ENCODE data around the gene DUSP8.

Gene DUSP8

DNA sequence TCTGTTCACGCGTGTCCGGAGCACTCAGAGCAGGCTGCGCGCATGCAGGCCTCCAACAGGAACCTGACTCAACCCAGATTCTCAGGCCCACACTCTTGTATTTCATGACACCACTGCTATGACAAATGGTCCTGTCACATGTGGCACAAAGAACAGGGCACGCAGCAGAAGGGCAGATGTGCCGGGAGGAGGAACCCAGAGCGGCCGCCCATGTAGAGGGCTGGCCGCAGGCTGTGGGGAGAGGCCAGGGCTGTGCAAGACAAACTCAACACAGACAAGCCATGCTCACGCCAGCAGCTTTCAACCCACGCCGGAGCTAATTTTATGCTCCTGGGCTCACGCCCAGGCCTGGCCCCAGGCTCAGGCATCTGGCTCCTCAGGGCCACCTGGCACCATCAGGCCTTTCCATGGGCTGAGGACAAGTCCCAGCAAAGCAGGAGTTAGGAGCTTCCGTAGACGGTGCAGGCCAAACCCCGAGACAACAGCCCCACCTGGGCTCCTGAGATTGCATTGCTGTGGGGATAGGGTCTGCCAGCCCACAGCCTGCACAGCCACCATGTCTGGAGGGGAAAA lies 40.0 kb downstream of the DUSP8 start:
- no peak for TF ChIP-seq POLR2AphosphoS5 (IDR thresholded peaks at IDR 0.05; ENCODE audit: low read depth, low read length)
- DNase-seq (ENCODE audit: insufficient read length) (no peak), FAIRE-seq (no peak)

DNA sequence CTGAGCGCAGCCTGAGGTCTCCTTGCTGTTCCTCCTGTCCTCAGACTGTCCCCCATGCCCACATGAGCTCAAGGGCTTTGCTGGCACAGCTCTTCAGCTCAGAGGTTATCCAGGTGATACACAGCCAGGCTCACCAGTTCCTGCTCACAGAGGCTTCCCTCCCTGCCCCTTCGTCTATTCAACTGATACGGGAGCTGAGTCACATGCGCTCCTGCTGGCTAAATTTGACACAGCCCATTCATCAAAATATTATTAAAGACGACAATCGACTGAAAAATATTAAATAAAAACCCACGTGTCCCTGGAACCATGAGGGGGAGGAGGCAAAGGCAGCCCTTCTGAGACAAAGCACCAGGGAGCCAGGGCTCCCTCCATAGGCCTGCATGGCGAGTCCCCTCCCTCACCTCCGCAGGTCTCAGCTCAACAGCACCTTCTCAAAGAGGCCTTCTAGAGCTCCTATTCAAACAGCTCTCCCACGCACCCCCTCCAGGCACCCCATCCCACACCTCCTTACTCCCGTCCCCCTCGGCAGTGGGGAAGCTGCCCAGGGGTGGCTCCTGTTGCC lies 40.5 kb downstream of the DUSP8 start:
- no peak for TF ChIP-seq POLR2AphosphoS5 (IDR thresholded peaks at IDR 0.05; ENCODE audit: low read depth, low read length)
- TF ChIP-seq POLR2A (IDR thresholded peaks at IDR 0.05; ENCODE audit: low read depth, low read length) = no peak
- TF ChIP-seq TAF1 (IDR thresholded peaks at IDR 0.05; ENCODE audit: borderline replicate concordance, low read depth, low read length) = no peak
- FAIRE-seq = no peak
- DNase-seq (ENCODE audit: insufficient read length) = no peak

GRCh38 chr11:1530686-1531448 lies 41.2 kb downstream of the DUSP8 start:
- no peak for TF ChIP-seq POLR2AphosphoS5 (IDR thresholded peaks at IDR 0.05; ENCODE audit: low read depth, low read length)
- no peak for TF ChIP-seq POLR2A (IDR thresholded peaks at IDR 0.05; ENCODE audit: low read depth, low read length)
- TF ChIP-seq TAF1 (IDR thresholded peaks at IDR 0.05; ENCODE audit: borderline replicate concordance, low read depth, low read length) = no peak
- peak; percentile 14 for FAIRE-seq
- DNase-seq (ENCODE audit: insufficient read length) = no peak

- no peak for TF ChIP-seq POLR2AphosphoS5 (IDR thresholded peaks at IDR 0.05; ENCODE audit: low read depth, low read length)
- TF ChIP-seq TAF1 (IDR thresholded peaks at IDR 0.05; ENCODE audit: borderline replicate concordance, low read depth, low read length) = no peak
- no peak for TF ChIP-seq POLR2A (IDR thresholded peaks at IDR 0.05; ENCODE audit: low read depth, low read length)
- DNase-seq (ENCODE audit: insufficient read length) (no peak), FAIRE-seq (no peak)
These were observed 42.3 kb downstream of the DUSP8 start for GRCh38 chr11:1529774-1530173.

- no peak for FAIRE-seq
- no peak for DNase-seq (ENCODE audit: insufficient read length)
- TF ChIP-seq POLR2AphosphoS5 (IDR thresholded peaks at IDR 0.05; ENCODE audit: low read depth, low read length) = no peak
These were observed 42.8 kb downstream of the DUSP8 start for GRCh38 chr11:1529286-1529685.

DNA sequence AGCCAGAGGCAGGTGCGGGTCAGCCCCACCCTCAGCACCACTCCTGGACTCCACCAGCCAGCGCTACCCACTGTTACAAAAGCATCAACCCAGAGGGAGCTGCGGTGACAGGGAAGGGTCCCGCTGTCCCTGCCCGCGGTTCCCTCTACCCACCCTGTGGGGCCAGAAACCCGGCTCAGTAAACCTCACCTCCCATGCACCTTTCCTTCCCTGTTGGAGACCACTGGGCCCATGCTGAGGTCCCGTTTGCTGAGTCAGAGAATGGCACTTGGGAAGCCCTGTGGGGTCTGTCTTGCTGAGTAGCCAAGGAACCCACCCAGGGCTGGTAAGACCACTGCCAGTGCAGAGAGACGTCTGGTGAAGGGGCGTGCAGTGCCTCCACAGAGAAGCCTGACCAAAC lies 43.4 kb downstream of the DUSP8 start:
- FAIRE-seq (no peak), DNase-seq (ENCODE audit: insufficient read length) (no peak)
- TF ChIP-seq POLR2A (IDR thresholded peaks at IDR 0.05; ENCODE audit: low read depth, low read length) = no peak
- TF ChIP-seq POLR2AphosphoS5 (IDR thresholded peaks at IDR 0.05; ENCODE audit: low read depth, low read length) = no peak
- no peak for TF ChIP-seq TAF1 (IDR thresholded peaks at IDR 0.05; ENCODE audit: borderline replicate concordance, low read depth, low read length)

DNA sequence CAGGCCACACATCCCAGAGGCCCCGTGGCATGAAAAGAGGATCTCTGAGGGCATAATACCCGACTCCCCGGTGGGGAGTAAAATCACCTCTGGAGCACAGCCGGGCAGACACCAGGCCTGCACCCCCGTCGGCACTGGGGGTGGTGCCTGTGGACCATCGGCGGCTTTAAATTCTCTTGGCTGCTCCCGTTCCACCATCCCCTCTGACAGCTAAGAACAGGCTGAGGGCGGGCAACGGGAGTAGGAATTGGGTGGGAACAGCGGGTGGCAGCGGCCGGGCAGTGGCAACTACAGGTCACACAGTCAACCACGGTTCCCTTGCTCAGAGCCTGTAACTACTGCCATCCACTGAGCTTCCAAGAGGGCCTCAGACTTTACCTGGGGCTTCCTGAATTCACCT lies 45.3 kb downstream of the DUSP8 start:
- no peak for TF ChIP-seq TAF1 (IDR thresholded peaks at IDR 0.05; ENCODE audit: borderline replicate concordance, low read depth, low read length)
- no peak for TF ChIP-seq POLR2A (IDR thresholded peaks at IDR 0.05; ENCODE audit: low read depth, low read length)
- TF ChIP-seq POLR2AphosphoS5 (IDR thresholded peaks at IDR 0.05; ENCODE audit: low read depth, low read length) = no peak
- FAIRE-seq (no peak), DNase-seq (ENCODE audit: insufficient read length) (no peak)

DNA sequence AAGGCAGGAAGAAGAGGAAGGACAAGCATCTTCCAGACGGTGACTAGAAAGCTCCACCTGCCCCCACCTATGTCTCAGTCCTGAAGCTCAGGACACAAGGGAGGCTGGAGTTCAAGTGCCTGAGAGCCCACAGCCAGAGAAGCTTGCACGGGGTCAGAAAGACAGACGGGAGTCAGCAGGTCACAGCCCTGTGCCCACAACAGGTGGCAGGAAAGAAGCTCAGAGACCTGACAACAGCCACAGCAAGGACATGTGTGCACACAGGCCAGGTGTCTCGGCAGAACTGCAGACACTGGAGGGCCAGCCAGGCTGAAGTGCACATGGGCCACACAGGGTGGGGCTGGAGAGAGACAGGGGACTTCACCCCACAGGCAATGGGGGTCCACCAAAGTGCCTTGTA lies 48.3 kb downstream of the DUSP8 start:
- no peak for TF ChIP-seq TAF1 (IDR thresholded peaks at IDR 0.05; ENCODE audit: borderline replicate concordance, low read depth, low read length)
- TF ChIP-seq POLR2AphosphoS5 (IDR thresholded peaks at IDR 0.05; ENCODE audit: low read depth, low read length) = no peak
- no peak for TF ChIP-seq POLR2A (IDR thresholded peaks at IDR 0.05; ENCODE audit: low read depth, low read length)
- DNase-seq (ENCODE audit: insufficient read length) (no peak), FAIRE-seq (peak; percentile 9)

DNA sequence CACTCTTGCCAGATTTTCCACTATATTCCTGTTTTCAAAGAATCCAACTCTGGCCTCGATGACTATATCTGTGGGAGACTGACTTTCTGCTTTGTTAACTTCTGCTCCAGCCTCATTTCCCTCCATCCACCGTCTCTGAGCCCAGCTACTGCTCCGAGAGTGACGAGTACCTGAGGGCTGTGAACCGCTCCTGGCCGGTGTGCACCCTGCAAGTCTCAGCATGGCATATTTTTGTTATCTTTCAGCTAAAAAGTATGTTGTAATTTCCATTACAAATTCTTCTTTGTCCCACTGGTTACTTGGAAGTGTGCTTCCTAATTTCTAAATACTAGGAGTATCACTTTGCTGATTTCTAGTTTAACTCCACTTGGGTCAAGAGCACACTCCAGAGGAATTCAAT lies 49.0 kb downstream of the DUSP8 start:
- no peak for FAIRE-seq
- DNase-seq (ENCODE audit: insufficient read length) = no peak
- TF ChIP-seq POLR2A (IDR thresholded peaks at IDR 0.05; ENCODE audit: low read depth, low read length) (no peak), TAF1 (IDR thresholded peaks at IDR 0.05; ENCODE audit: borderline replicate concordance, low read depth, low read length) (no peak), POLR2AphosphoS5 (IDR thresholded peaks at IDR 0.05; ENCODE audit: low read depth, low read length) (no peak)

GRCh38 chr11:1522081-1522424 lies 50.0 kb downstream of the DUSP8 start:
- TF ChIP-seq TAF1 (IDR thresholded peaks at IDR 0.05; ENCODE audit: borderline replicate concordance, low read depth, low read length) = no peak
- TF ChIP-seq POLR2AphosphoS5 (IDR thresholded peaks at IDR 0.05; ENCODE audit: low read depth, low read length) = no peak
- TF ChIP-seq POLR2A (IDR thresholded peaks at IDR 0.05; ENCODE audit: low read depth, low read length) = no peak
- no peak for DNase-seq (ENCODE audit: insufficient read length)
- FAIRE-seq = no peak

GRCh38 chr11:1521382-1522080 lies 50.5 kb downstream of the DUSP8 start:
- TF ChIP-seq TAF1 (IDR thresholded peaks at IDR 0.05; ENCODE audit: borderline replicate concordance, low read depth, low read length) (no peak), POLR2A (IDR thresholded peaks at IDR 0.05; ENCODE audit: low read depth, low read length) (0 out of 2 replicates have a peak, but pooled peaks have one; percentile 30)
- FAIRE-seq = peak; percentile 95
- peak; percentile 66 for DNase-seq (ENCODE audit: insufficient read length)

Measured in GM12892 (cell line).